ENCODE results near the gene ERCC1.

Gene ERCC1

GRCh38 chr19:45358213-45358792 is 65.4 kb downstream of the ERCC1 start:
- no peak for DNase-seq

- DNase-seq: no peak
Measured at GRCh38 chr19:45357445-45357783, 66.3 kb downstream of the ERCC1 start.
